Endothelial cell (in vitro differentiated cells): ENCODE measurements around the gene FGGY. TPM values are rescaled to one million over a fixed set of nuclear protein-coding genes. Genes with fewer than 3 reads are reported as not detected.

ENCODE experiments used
- DNase-seq: peaks from one replicate; pipeline ENCODE4 v3.0.0; 2021; ENCODE audit warnings: low spot score
- H3K27ac Mint-ChIP-seq: one replicate; pipeline ENCODE4 v1.8.0; 2021; ENCODE audit warnings: mixed read lengths, inconsistent platforms; ENCODE audit not compliant: unreplicated experiment
- H3K27me3 Mint-ChIP-seq: one replicate; pipeline ENCODE4 v1.8.0; 2021; ENCODE audit warnings: mild to moderate bottlenecking, moderate library complexity, mixed read lengths, inconsistent platforms; ENCODE audit not compliant: unreplicated experiment
- H3K36me3 Mint-ChIP-seq: one replicate; pipeline ENCODE4 v1.8.0; 2021; ENCODE audit warnings: mild to moderate bottlenecking, low read depth, mixed read lengths, inconsistent platforms; ENCODE audit not compliant: unreplicated experiment
- H3K4me1 Mint-ChIP-seq: one replicate; pipeline ENCODE4 v1.8.0; 2021; ENCODE audit warnings: mild to moderate bottlenecking, mixed read lengths, inconsistent platforms; ENCODE audit not compliant: unreplicated experiment
- H3K4me3 Mint-ChIP-seq: one replicate; pipeline ENCODE4 v1.8.0; 2021; ENCODE audit warnings: mild to moderate bottlenecking, mixed read lengths, inconsistent platforms; ENCODE audit not compliant: unreplicated experiment
- H3K9me3 Mint-ChIP-seq: one replicate; pipeline ENCODE4 v1.8.0; 2021; ENCODE audit warnings: mixed read lengths, inconsistent platforms; ENCODE audit not compliant: unreplicated experiment
- total RNA-seq: library from RNA; stranded (reverse); fragmentation: NEBNext Ultra II Directional; extraction: Animal tissue kit (Norgen Biotek cat#: 25700); gene quantifications from one replicate; pipeline ENCODE4 v1.2.1, GENCODE V29; 2021; ENCODE audit not compliant: unreplicated experiment
- TF ChIP-seq, protein P1 (sequence below): fragments of 200-600 bp; sonication (generic); IDR thresholded peaks from one replicate; pipeline ENCODE4 v1.5.0; 2021; ENCODE audit warnings: antibody characterized with exemption; ENCODE audit not compliant: unreplicated experiment

FGGY gene
- total RNA-seq, 1 donor from 2014 or later: 41.2 TPM

GRCh38 chr1:59317780-59318179 is 20.9 kb downstream of the FGGY start:
- H3K4me3 Mint-ChIP-seq: peak overlapping the region; percentile 56
- no peak for DNase-seq
- no peaks in the 10 kb centered on the region for H3K27me3 Mint-ChIP-seq
- H3K4me1 Mint-ChIP-seq: peaks cover 50% of the 10 kb centered on the region
- H3K9me3 Mint-ChIP-seq: no peaks in the 10 kb centered on the region
- peaks cover 23% of the 10 kb centered on the region for H3K36me3 Mint-ChIP-seq
- TF ChIP-seq, protein P1, sequence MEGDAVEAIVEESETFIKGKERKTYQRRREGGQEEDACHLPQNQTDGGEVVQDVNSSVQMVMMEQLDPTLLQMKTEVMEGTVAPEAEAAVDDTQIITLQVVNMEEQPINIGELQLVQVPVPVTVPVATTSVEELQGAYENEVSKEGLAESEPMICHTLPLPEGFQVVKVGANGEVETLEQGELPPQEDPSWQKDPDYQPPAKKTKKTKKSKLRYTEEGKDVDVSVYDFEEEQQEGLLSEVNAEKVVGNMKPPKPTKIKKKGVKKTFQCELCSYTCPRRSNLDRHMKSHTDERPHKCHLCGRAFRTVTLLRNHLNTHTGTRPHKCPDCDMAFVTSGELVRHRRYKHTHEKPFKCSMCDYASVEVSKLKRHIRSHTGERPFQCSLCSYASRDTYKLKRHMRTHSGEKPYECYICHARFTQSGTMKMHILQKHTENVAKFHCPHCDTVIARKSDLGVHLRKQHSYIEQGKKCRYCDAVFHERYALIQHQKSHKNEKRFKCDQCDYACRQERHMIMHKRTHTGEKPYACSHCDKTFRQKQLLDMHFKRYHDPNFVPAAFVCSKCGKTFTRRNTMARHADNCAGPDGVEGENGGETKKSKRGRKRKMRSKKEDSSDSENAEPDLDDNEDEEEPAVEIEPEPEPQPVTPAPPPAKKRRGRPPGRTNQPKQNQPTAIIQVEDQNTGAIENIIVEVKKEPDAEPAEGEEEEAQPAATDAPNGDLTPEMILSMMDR: no peak
- H3K27ac Mint-ChIP-seq: no peak overlapping the region

GRCh38 chr1:59318271-59318860 is 21.5 kb downstream of the FGGY start:
- Mint-ChIP-seq H3K4me1 (peaks cover 51% of the 10 kb centered on the region), H3K27ac (no peak overlapping the region), H3K27me3 (no peaks in the 10 kb centered on the region), H3K4me3 (peak overlapping the region; percentile 52), H3K36me3 (peaks cover 29% of the 10 kb centered on the region), H3K9me3 (no peaks in the 10 kb centered on the region)
- no peak for DNase-seq
- TF ChIP-seq, protein P1: no peak

DNA sequence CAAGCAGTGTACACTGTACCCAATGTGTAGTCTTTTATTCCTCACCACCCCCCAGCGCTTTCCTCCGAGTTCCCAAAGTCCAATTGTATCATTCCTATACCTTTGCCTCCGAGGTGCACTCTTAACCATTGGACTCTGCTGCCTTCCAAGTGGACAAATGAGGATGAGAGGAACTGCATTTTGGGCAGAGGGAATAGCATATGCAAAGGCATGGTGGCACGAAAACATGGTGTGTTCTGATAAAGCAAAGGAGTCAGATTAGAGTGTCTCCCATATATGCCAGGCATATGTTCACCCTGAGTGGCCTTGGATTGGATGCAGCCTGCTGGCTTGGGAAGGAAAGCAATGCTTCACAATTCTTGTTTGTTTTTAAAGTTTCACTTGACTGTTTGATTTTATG is 25.5 kb downstream of the FGGY start:
- Mint-ChIP-seq H3K27me3 (no peaks in the 10 kb centered on the region), H3K27ac (no peak overlapping the region), H3K4me1 (peaks cover 31% of the 10 kb centered on the region), H3K4me3 (no peak overlapping the region), H3K36me3 (peaks cover 62% of the 10 kb centered on the region), H3K9me3 (no peaks in the 10 kb centered on the region)
- DNase-seq: no peak
- TF ChIP-seq, protein P1: no peak

GRCh38 chr1:59322814-59323213 is 25.9 kb downstream of the FGGY start:
- H3K36me3 Mint-ChIP-seq: peaks cover 62% of the 10 kb centered on the region
- TF ChIP-seq, protein P1: no peak
- no peaks in the 10 kb centered on the region for H3K9me3 Mint-ChIP-seq
- no peak overlapping the region for H3K4me3 Mint-ChIP-seq
- H3K27ac Mint-ChIP-seq: no peak overlapping the region
- H3K4me1 Mint-ChIP-seq: peaks cover 27% of the 10 kb centered on the region
- H3K27me3 Mint-ChIP-seq: no peaks in the 10 kb centered on the region
- no peak for DNase-seq

- TF ChIP-seq, protein P1: no peak
- peaks cover 16% of the 10 kb centered on the region for H3K4me1 Mint-ChIP-seq
Observed at GRCh38 chr1:59323879-59324278, 27.0 kb downstream of the FGGY start.

More at GRCh38 chr1:59323879-59324278, 27.0 kb downstream of the FGGY start:
- no peak overlapping the region for H3K4me3 Mint-ChIP-seq
- peaks cover 62% of the 10 kb centered on the region for H3K36me3 Mint-ChIP-seq
- no peaks in the 10 kb centered on the region for H3K27me3 Mint-ChIP-seq
- H3K27ac Mint-ChIP-seq: no peak overlapping the region
- H3K9me3 Mint-ChIP-seq: no peaks in the 10 kb centered on the region
- no peak for DNase-seq
